HG02885 (cell line): ENCODE data around the gene MAN1A1.
"Not testable (repeated sequence)": the region's sequence is repeated elsewhere in the genome, so short reads cannot be mapped to it uniquely, and the experiment has no call there.

Experiments
- ATAC-seq: cut with Tn5 transposase; IDR thresholded peaks from one replicate; pipeline ENCODE4 v1.9.1; 2021; ENCODE audit warnings: mild to moderate bottlenecking; ENCODE audit not compliant: unreplicated experiment, poor library complexity

MAN1A1 gene

GRCh38 chr6:119308991-119309657, 40.4 kb downstream of the MAN1A1 start:
- no peak for ATAC-seq

- no peak for ATAC-seq
These were observed 41.5 kb downstream of the MAN1A1 start for GRCh38 chr6:119308048-119308570.

- ATAC-seq, result no peak
These were observed 42.5 kb downstream of the MAN1A1 start for GRCh38 chr6:119307056-119307455.

GRCh38 chr6:119306396-119306968, 43.1 kb downstream of the MAN1A1 start:
- ATAC-seq, result no peak

- no peak for ATAC-seq
These were observed 46.2 kb downstream of the MAN1A1 start for GRCh38 chr6:119303164-119303887.

GRCh38 chr6:119301429-119301828, 48.1 kb downstream of the MAN1A1 start:
- no peak for ATAC-seq

- no peak for ATAC-seq
These were observed 49.9 kb downstream of the MAN1A1 start for GRCh38 chr6:119299694-119300093.

- ATAC-seq, result no peak
These were observed 52.5 kb downstream of the MAN1A1 start for GRCh38 chr6:119297049-119297448.

- no peak for ATAC-seq
These were observed 53.2 kb downstream of the MAN1A1 start for GRCh38 chr6:119296036-119297035.

- ATAC-seq, result peak; percentile 89
These were observed 54.6 kb downstream of the MAN1A1 start for GRCh38 chr6:119294984-119295383.

- not testable (repeated sequence) for ATAC-seq
These were observed 58.5 kb downstream of the MAN1A1 start for GRCh38 chr6:119291060-119291459.

- ATAC-seq, result no peak
These were observed 59.3 kb downstream of the MAN1A1 start for GRCh38 chr6:119290306-119290705.

GRCh38 chr6:119289651-119290050, 59.9 kb downstream of the MAN1A1 start:
- ATAC-seq, result no peak

GRCh38 chr6:119285908-119286625, 63.5 kb downstream of the MAN1A1 start:
- ATAC-seq, result no peak

- ATAC-seq, result no peak
These were observed 64.6 kb downstream of the MAN1A1 start for GRCh38 chr6:119284861-119285521.

- no peak for ATAC-seq
These were observed 65.5 kb downstream of the MAN1A1 start for GRCh38 chr6:119283979-119284545.

GRCh38 chr6:119283214-119283613, 66.3 kb downstream of the MAN1A1 start:
- ATAC-seq, result no peak

GRCh38 chr6:119280668-119281067, 68.9 kb downstream of the MAN1A1 start:
- no peak for ATAC-seq

- no peak for ATAC-seq
These were observed 69.5 kb downstream of the MAN1A1 start for GRCh38 chr6:119280080-119280479.
